Adrenal gland (tissue), 5 donors: ENCODE data around the gene FMO2.

Experiments used
- POLR2A ChIP-seq, 2 donors: fragments of 450-650 bp; IDR thresholded peaks; one replicate each; pipeline ENCODE4 v1.6.1; 2017; ENCODE audit warnings: antibody characterized with exemption in 2 of 2, mild to moderate bottlenecking in 2 of 2, moderate library complexity in 1 of 2
- TF ChIP-seq, protein P1 (sequence below), 6 experiments: fragments of 450-650 bp in 4 of 6; fragments of 200-600 bp in 2 of 6; sonication (generic) in 1 of 6; IDR thresholded peaks; 1 replicate in 5 of 6; 2 replicates in 1 of 6; pipeline versions ENCODE4 v1.5.1 to v1.8.0; 2016 to 2021; ENCODE audit warnings: antibody characterized with exemption in 6 of 6, mild to moderate bottlenecking in 2 of 6, moderate library complexity in 1 of 6
- donor health status: DM: no; HTN: no; CAD: no.

GRCh38 chr1:171180670-171181069 is 4.4 kb upstream of the FMO2 start:
- no peak for TF ChIP-seq POLR2A (IDR thresholded peaks at IDR 0.05)
- TF ChIP-seq, protein P1, sequence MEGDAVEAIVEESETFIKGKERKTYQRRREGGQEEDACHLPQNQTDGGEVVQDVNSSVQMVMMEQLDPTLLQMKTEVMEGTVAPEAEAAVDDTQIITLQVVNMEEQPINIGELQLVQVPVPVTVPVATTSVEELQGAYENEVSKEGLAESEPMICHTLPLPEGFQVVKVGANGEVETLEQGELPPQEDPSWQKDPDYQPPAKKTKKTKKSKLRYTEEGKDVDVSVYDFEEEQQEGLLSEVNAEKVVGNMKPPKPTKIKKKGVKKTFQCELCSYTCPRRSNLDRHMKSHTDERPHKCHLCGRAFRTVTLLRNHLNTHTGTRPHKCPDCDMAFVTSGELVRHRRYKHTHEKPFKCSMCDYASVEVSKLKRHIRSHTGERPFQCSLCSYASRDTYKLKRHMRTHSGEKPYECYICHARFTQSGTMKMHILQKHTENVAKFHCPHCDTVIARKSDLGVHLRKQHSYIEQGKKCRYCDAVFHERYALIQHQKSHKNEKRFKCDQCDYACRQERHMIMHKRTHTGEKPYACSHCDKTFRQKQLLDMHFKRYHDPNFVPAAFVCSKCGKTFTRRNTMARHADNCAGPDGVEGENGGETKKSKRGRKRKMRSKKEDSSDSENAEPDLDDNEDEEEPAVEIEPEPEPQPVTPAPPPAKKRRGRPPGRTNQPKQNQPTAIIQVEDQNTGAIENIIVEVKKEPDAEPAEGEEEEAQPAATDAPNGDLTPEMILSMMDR (IDR thresholded peaks at IDR 0.05) = no peak
